HEK293 (cell line): ENCODE results near the gene FALEC.

ENCODE experiments used
- CTCF ChIA-PET: fragments of 350-600 bp; formaldehyde crosslinking; extraction: SDS; loops from one replicate; lab custom pipeline; 2021; ENCODE audit warnings: antibody characterized with exemption; lab: Yijun Ruan, JAX
- POLR2A ChIA-PET: fragments of 300-600 bp; formaldehyde crosslinking; extraction: SDS; loops from one replicate; lab custom pipeline; 2020; ENCODE audit warnings: antibody characterized with exemption, inconsistent platforms; lab: Yijun Ruan, JAX
- H3K27ac ChIP-seq: fragments of 200-500 bp; sonication (Bioruptor generic); 2 replicates; pipeline ENCODE4 v1.5.1; 2014; ENCODE audit warnings: low read depth, low read length, control low read depth, inconsistent platforms; ENCODE audit errors: extremely low read depth
- H3K36me3 ChIP-seq, 2 experiments: fragments of 200-500 bp in 1 of 2; sonication (Bioruptor generic) in 1 of 2; 1 replicate in 1 of 2; 2 replicates in 1 of 2; pipeline ENCODE4 v1.5.1; 2014 to 2017; ENCODE audit warnings: inconsistent platforms in 2 of 2, low read length in 2 of 2; ENCODE audit not compliant: control insufficient read depth in 2 of 2, insufficient read depth in 1 of 2
- H3K4me1 ChIP-seq: fragments of 200-500 bp; sonication (Bioruptor generic); 2 replicates; pipeline ENCODE4 v1.5.1; 2014; ENCODE audit warnings: mild to moderate bottlenecking, low read length, inconsistent platforms; ENCODE audit not compliant: control insufficient read depth, insufficient read depth
- H3K4me3 ChIP-seq: 2 replicates; pipeline ENCODE4 v1.5.1; 2011; ENCODE audit warnings: low read depth, mild to moderate bottlenecking, control low read depth, low read length, moderate library complexity
- H3K9me3 ChIP-seq: fragments of 200-500 bp; sonication (Bioruptor generic); 2 replicates; pipeline ENCODE4 v1.5.1; 2014; ENCODE audit warnings: low read depth, low read length, inconsistent platforms; ENCODE audit not compliant: control insufficient read depth, insufficient read depth
- GFI1B ChIP-seq: fragments of 450-650 bp; formaldehyde crosslinking; IDR thresholded peaks from 2 replicates; pipeline ENCODE4 v1.5.1; 2016; ENCODE audit warnings: missing biosample characterization, missing genetic modification characterization
- GLIS2 ChIP-seq: fragments of 450-650 bp; formaldehyde crosslinking; IDR thresholded peaks from 2 replicates; pipeline ENCODE4 v1.5.1; 2016; ENCODE audit warnings: missing biosample characterization, missing genetic modification characterization
- KLF17 ChIP-seq: fragments of 450-650 bp; formaldehyde crosslinking; IDR thresholded peaks from 2 replicates; pipeline ENCODE4 v1.5.1; 2016; ENCODE audit warnings: missing biosample characterization, missing genetic modification characterization
- PRDM2 ChIP-seq: fragments of 450-650 bp; formaldehyde crosslinking; IDR thresholded peaks from 2 replicates; pipeline ENCODE4 v1.5.1; 2016; ENCODE audit warnings: missing biosample characterization, missing genetic modification characterization, borderline replicate concordance
- PRDM6 ChIP-seq: fragments of 450-650 bp; formaldehyde crosslinking; IDR thresholded peaks from 2 replicates; pipeline ENCODE4 v1.5.1; 2017; ENCODE audit warnings: missing biosample characterization, missing genetic modification characterization
- RBAK ChIP-seq: fragments of 450-650 bp; formaldehyde crosslinking; IDR thresholded peaks from 2 replicates; pipeline ENCODE4 v1.5.1; 2016; ENCODE audit warnings: missing biosample characterization, missing genetic modification characterization
- REST ChIP-seq: fragments of 450-650 bp; formaldehyde crosslinking; IDR thresholded peaks from 2 replicates; pipeline ENCODE4 v1.5.1; 2016; ENCODE audit warnings: missing biosample characterization, missing genetic modification characterization
- ZBTB1 ChIP-seq: fragments of 450-650 bp; formaldehyde crosslinking; IDR thresholded peaks from 2 replicates; pipeline ENCODE4 v1.5.1; 2016; ENCODE audit warnings: missing biosample characterization, missing genetic modification characterization
- ZBTB20 ChIP-seq: fragments of 450-650 bp; formaldehyde crosslinking; IDR thresholded peaks from 2 replicates; pipeline ENCODE4 v1.5.1; 2016; ENCODE audit warnings: missing biosample characterization, missing genetic modification characterization
- ZBTB48 ChIP-seq: fragments of 450-650 bp; formaldehyde crosslinking; IDR thresholded peaks from 2 replicates; pipeline ENCODE4 v1.5.1; 2016; ENCODE audit warnings: missing biosample characterization, missing genetic modification characterization
- ZIC2 ChIP-seq: fragments of 450-650 bp; formaldehyde crosslinking; IDR thresholded peaks from 2 replicates; pipeline ENCODE4 v1.5.1; 2016; ENCODE audit warnings: missing biosample characterization, missing genetic modification characterization
- ZNF121 ChIP-seq: fragments of 450-650 bp; formaldehyde crosslinking; IDR thresholded peaks from 2 replicates; pipeline ENCODE4 v1.5.1; 2016; ENCODE audit warnings: missing biosample characterization, missing genetic modification characterization
- ZNF133 ChIP-seq: fragments of 450-650 bp; formaldehyde crosslinking; IDR thresholded peaks from 2 replicates; pipeline ENCODE4 v1.5.1; 2016; ENCODE audit warnings: missing biosample characterization, missing genetic modification characterization
- ZNF248 ChIP-seq: fragments of 450-650 bp; formaldehyde crosslinking; IDR thresholded peaks from 2 replicates; pipeline ENCODE4 v1.5.1; 2017; ENCODE audit warnings: missing biosample characterization, missing genetic modification characterization
- ZNF292 ChIP-seq: fragments of 450-650 bp; formaldehyde crosslinking; IDR thresholded peaks from 2 replicates; pipeline ENCODE4 v1.5.1; 2016; ENCODE audit warnings: low read depth, missing biosample characterization, missing genetic modification characterization, borderline replicate concordance
- ZNF776 ChIP-seq: fragments of 450-650 bp; formaldehyde crosslinking; IDR thresholded peaks from 2 replicates; pipeline ENCODE4 v1.5.0; 2017; ENCODE audit warnings: missing biosample characterization, missing genetic modification characterization, borderline replicate concordance

Gene FALEC

GRCh38 chr1:150558761-150559655, 43.5 kb downstream of the FALEC start:
- no peaks in the 10 kb centered on the region for H3K9me3 ChIP-seq
- H3K4me3 ChIP-seq: no peak overlapping the region
- ChIA-PET POLR2A (interaction anchor here (0.6 to 8.8 kb wide), 5 partner anchors 15 to 71 kb away, joined by 3 to 272 read pairs (median 4); partner anchors contain the start of genes ENSA and MCL1), CTCF (interaction anchor here (0.6 to 5.1 kb wide), 23 partner anchors 11 to 261 kb away, joined by 3 to 135 read pairs (median 6); partner anchors contain the start of genes ADAMTSL4, ENSA, MCL1 and TARS2)
- H3K27ac ChIP-seq: no peak overlapping the region
- H3K36me3 ChIP-seq: peaks cover 0 to 6% of the 10 kb centered on the region in 2 experiments; a peak in 1 of 3 replicates
- peaks cover 18% of the 10 kb centered on the region for H3K4me1 ChIP-seq
- TF ChIP-seq ZNF248 (tag by site-specific recombination) (no peak), ZNF133 (tag by site-specific recombination) (no peak), ZNF121 (tag by site-specific recombination) (peak; percentile 75), ZIC2 (tag by site-specific recombination) (peak; percentile 62), ZBTB20 (tag by site-specific recombination) (no peak), REST (0 out of 2 replicates have a peak, but pooled peaks have one; percentile 20), KLF17 (tag by site-specific recombination) (no peak), ZBTB1 (tag by site-specific recombination) (no peak)
- TF ChIP-seq, all 188 proteins: peak for 3

GRCh38 chr1:150559656-150560010, 44.1 kb downstream of the FALEC start:
- Histone ChIP-seq H3K9me3 (no peaks in the 10 kb centered on the region), H3K27ac (no peak overlapping the region), H3K4me1 (peaks cover 18% of the 10 kb centered on the region), H3K4me3 (no peak overlapping the region), H3K36me3 (peaks cover 0 to 6% of the 10 kb centered on the region in 2 experiments; a peak in 1 of 3 replicates)
- ChIA-PET POLR2A (interaction anchor here (0.8 to 8.8 kb wide), 4 partner anchors 14 to 70 kb away, joined by 3 to 272 read pairs (median 5); partner anchors contain the start of genes ENSA and MCL1), CTCF (interaction anchor here (0.6 to 5.1 kb wide), 22 partner anchors 11 to 1631 kb away, joined by 3 to 135 read pairs (median 6); partner anchors contain the start of genes ADAMTSL4, ENSA, MCL1 and TARS2)
- TF ChIP-seq PRDM2 (no peak), ZBTB48 (tag by site-specific recombination) (no peak), PRDM6 (no peak), GFI1B (tag by site-specific recombination) (no peak), ZNF292 (tag by site-specific recombination) (no peak), GLIS2 (no peak), RBAK (tag by site-specific recombination) (no peak), ZNF776 (tag by site-specific recombination) (no peak)
